Erythroblast (primary cell): ENCODE data around the gene TTLL8.
"Not testable (repeated sequence)": the region's sequence is repeated elsewhere in the genome, so short reads cannot be mapped to it uniquely, and the experiment has no call there.

Experiments
- DNase-seq, 2 experiments: peaks; one replicate each; lab custom pipeline; 2025; lab: John Stamatoyannopoulos, UW
- GATA1 ChIP-seq: IDR thresholded peaks from 2 replicates; pipeline ENCODE4 v1.6.1; 2011; ENCODE audit warnings: low read depth, mild to moderate bottlenecking, control low read depth, low read length, moderate library complexity
- POLR2A ChIP-seq: IDR thresholded peaks from 2 replicates; pipeline ENCODE4 v1.6.1; 2011; ENCODE audit warnings: mild to moderate bottlenecking, low read length

Gene TTLL8

DNA sequence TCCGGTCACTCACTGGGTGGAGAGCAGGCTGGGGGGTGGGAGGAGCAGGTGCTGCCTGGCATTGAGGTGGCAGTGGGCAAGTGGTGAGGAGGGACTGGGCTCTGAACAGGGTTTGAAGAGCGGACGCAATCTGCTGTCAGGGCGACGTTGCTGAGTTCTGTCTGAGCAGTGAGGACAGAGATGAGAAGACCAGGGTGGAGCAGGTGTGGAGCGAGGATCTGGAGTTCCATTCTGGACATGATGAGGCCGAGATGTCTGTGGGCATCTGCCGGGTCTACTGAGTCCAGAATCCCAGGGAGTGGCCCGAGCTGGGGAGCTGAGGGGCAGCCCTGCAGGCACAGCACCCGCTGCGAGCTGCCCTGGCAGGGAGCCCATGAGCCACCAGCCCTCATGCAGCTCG is 29.5 kb upstream of the TTLL8 start:
- DNase-seq: no peak
- TF ChIP-seq GATA1 (no peak), POLR2A (no peak)

DNA sequence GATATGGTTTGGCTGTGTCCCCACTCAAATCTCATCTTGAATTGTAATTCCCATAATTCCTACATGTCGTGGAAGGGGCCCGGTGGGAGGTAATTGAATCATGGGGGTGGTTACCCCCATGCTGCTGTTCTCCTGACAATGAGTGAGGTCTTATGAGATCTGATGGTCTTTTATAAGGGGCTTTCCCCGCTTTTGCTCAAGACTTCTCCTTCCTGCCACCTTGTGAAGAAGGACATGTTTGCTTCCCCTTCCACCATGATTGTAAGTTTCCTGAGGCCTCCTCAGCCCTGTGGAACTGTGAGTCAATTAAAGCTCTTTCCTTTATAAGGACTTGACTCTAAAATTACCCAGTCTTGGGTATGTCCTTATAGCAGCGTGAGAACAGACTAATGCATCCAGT is 28.9 kb upstream of the TTLL8 start:
- DNase-seq: not testable (repeated sequence)

DNA sequence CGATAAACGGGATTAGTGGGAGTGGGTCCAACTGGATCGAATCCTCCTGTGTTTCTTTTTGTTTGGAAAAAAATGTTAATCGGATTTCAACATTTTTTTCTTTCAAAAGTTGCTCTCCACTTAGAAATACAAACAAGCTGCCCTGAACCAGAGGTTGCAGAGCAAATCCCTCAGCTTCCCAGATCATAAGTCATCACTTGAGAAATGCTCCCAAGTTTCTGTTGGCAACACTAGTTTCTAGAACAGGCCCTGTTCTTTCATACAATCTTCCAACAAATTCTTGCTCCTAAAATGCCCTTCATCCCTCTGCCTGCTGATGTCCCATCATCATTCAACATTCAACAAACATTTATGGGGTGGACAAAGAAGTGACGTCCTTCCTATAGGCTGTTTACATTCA is 28.4 kb upstream of the TTLL8 start:
- no peak for DNase-seq
- TF ChIP-seq POLR2A (no peak), GATA1 (no peak)

DNA sequence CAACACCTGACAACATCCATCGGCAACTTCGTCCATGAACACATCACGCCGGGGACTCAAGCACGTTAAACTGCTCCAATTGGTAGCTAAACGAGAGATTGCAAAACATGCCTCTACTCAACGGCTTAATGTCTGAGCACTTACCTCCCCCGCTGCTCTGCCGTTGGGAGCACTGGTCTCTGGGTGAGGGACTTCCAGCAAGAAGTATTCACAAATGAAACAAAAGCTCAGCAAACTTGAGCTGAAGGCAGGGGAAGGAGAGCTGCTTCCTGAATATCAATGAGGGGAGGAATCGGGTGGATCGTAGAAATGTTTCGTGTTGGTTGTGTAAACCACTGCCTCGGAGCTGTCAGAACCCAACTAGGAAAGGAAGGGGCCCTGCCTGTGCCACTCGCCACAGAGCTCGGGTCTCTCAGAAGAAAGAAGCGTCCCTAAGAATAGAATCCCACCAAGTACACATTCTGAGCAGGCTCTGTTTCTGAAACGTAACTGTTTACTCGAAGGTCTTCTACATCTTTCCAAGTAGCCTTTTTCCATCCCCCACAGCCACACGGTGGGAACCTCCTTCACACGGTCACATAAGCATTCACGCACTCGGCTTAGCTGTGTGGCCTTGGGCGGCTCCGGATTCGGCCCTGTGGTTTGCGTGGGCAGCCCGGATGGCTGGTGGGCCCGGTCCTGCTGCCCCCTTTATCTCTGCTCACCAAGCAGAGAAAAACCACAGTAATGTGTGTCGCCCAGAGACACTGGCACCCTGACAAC is 27.3 kb upstream of the TTLL8 start, which contains the start of gene MLC1:
Gene MLC1, minus strand, starts transcription at position 216 of the 762 bp plus-strand sequence. CDS start 524 bp downstream, outside the sequence.
- DNase-seq: peak; percentile 59 to 77
- no peak for TF ChIP-seq GATA1
- peak; percentile 78 for TF ChIP-seq POLR2A

DNA sequence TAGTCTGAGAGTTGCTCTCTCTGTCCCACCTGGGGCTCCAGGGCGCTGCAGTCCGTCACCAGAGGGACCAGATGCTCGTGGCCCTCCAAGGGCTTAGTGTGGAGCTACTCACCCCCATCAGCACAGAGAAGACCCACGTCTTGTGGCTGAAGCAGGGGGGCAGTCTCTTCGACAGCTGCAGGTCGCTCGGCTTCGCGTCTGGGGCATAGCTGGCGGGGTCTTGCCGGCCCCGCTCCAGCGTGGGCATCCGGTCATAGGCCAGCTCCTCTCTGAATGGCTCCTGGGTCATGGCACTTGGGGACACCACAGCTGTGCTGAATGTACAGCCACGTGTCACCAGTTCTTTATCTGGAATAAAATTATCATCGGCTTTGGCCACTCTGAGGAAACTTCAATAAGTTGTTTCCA is 26.5 kb upstream of the TTLL8 start:
- TF ChIP-seq POLR2A (no peak), GATA1 (no peak)
- DNase-seq: peak; percentile 19 to 23

DNA sequence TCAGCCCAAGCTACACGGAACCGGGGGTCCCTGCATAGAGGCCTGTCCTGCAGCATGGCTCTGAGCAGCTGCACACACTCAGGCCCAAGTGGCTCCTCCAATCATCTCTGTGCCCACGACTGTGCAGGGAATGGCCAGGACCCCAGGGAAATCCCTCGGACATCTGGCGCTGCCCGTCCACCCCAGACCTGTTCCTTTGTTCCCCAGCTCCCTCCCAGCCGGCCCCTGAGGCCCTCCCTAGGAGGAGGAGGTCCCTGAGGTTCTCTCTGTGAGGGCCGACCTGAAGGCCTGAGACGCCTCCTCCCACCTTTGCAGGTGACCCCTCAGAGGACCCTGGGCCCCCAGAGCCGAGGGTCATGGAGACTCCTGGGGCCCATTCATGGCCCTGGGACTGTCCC is 26.0 kb upstream of the TTLL8 start:
- TF ChIP-seq GATA1 (no peak), POLR2A (no peak)

GRCh38 chr22:50083462-50084079 is 25.5 kb upstream of the TTLL8 start:
- DNase-seq: no peak
- TF ChIP-seq GATA1: no peak
- TF ChIP-seq POLR2A: peak; percentile 16

More for the DNA sequence above, 26.0 kb upstream of the TTLL8 start:
- no peak for DNase-seq

GRCh38 chr22:50082961-50083461 is 24.9 kb upstream of the TTLL8 start:
- TF ChIP-seq POLR2A (no peak), GATA1 (no peak)

GRCh38 chr22:50082197-50082715 is 24.2 kb upstream of the TTLL8 start:
- TF ChIP-seq GATA1 (no peak), POLR2A (no peak)
- no peak for DNase-seq

More at GRCh38 chr22:50082961-50083461, 24.9 kb upstream of the TTLL8 start:
- no peak for DNase-seq

- DNase-seq: no peak
- TF ChIP-seq GATA1 (no peak), POLR2A (no peak)
Measured at GRCh38 chr22:50081426-50082196, 23.5 kb upstream of the TTLL8 start.

DNA sequence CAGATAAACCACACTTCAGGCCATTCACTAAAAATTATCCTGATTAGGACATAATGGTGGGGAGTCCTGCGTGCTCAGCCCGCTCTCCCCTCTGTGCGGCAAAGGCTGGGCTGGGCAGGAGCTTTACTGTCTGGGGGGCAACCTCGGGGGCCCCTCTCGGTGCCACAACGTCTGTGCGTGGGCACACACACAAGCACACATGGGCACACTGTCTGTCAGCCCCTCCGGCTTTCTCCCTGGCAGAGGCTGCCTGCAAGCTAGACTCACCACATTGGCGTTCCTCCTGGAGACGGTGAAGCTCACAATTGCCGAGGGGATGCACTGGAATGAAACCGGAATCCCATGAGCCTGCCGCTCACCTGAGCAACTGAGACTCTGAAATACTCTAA is 22.0 kb upstream of the TTLL8 start:
- TF ChIP-seq GATA1 (no peak), POLR2A (no peak)
- DNase-seq: no peak

DNA sequence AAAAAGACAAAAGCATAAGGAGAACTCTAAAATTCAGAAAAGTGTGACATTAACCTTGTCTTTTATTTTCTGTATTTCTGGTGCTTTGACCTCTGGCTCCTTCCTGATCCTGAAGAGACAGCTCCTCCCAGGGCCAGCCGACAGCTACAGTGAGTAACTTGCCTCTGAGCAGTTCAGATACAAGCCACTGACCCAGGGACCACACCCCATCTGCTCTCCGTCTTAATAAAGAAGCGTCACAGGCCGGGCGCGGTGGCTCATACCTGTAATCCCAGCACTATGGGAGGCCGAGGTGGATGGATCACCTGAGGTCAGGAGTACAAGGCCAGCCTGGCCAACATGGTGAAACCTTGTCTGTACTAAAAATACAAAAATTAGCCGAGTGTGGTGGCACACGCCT is 20.7 kb upstream of the TTLL8 start:
- no peak for DNase-seq
- TF ChIP-seq GATA1 (no peak), POLR2A (no peak)

GRCh38 chr22:50078246-50078645 is 20.1 kb upstream of the TTLL8 start:
- DNase-seq: no peak
- TF ChIP-seq GATA1 (no peak), POLR2A (no peak)
